Posterior vena cava (tissue), 2 donors: ENCODE data around the gene TUBGCP6. TPM values are rescaled to one million over a fixed set of nuclear protein-coding genes. Genes with fewer than 3 reads are reported as not detected.

Experiments
- DNase-seq: peaks from one replicate; pipeline ENCODE4 v3.0.0-alpha.2; 2020; ENCODE audit warnings: low spot score
- intact Hi-C, 2 donors: fragments of 100-400 bp; cut with DNase I; formaldehyde crosslinking; loops; one replicate each; pipeline versions ENCODE4 v1.14.1 to v1.14.2; 2022 to 2023
- total RNA-seq, 2 donors: library from RNA; stranded (reverse); fragmentation: NEBNext Ultra II Directional; extraction: Animal tissue kit (Norgen Biotek cat#: 25700); gene quantifications; one replicate each; pipeline ENCODE4 v1.2.1, GENCODE V29; 2021
- donor health status: DM: yes; HTN: yes; CAD: no.
- donor health status: DM: yes; HTN: yes; CAD: no.

TUBGCP6 gene
- total RNA-seq, 2 donors from 2014 or later: 20.6 to 23.4 TPM

DNA sequence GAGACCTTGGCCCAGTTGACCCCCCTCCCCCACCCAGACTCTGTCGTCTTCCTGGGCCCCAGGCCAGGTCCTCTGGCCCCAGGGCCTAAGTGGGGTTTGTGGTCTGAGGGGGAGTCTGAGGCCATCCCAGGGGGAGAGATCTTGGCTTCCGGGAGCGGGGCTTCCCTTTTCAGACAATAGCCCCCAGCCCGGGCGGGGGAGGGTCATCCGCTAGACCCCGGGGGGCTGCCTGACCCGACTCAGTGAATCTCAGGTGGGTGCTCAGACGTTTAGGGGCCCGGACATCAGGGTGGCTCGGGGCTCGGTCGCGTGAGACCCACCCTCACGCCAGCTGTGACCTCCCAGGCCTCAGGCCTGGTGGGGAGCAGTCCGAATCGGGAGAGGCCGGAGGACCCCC, 24.7 kb upstream of the TUBGCP6 start:
- intact Hi-C loops: loop anchor here in 1 of 2 donors (2.0 kb wide), 1 partner anchor 73 kb away; the partner anchor contains the start of gene PPP6R2

DNA sequence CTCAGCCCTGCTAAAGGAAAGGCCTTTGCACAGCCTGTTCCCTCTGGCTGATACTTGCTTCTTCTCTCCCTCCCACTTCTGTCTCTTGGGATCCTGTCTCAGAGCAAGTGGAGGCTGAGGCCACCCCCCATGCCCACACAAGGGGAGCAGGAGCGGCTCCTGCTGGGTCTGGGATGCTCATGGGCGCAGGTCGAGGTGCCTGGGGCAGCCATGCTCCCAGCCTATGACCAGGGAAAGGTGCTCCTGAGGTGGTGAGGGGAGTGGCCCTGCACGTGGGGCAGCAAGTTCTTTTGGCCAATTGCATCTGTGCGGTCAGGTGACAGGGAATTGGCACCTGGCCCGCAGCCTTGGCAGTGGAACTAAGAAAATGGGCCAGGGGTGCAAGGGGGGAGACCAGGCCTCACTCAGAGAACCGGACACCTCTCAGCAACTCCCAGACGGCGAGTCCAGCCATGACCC, 23.9 kb upstream of the TUBGCP6 start:
- no peak for DNase-seq
- intact Hi-C loops: loop anchor here in 1 of 2 donors (2.0 kb wide), 1 partner anchor 74 kb away; the partner anchor contains the start of gene PPP6R2

More for the DNA sequence above, 24.7 kb upstream of the TUBGCP6 start:
- DNase-seq: no peak

DNA sequence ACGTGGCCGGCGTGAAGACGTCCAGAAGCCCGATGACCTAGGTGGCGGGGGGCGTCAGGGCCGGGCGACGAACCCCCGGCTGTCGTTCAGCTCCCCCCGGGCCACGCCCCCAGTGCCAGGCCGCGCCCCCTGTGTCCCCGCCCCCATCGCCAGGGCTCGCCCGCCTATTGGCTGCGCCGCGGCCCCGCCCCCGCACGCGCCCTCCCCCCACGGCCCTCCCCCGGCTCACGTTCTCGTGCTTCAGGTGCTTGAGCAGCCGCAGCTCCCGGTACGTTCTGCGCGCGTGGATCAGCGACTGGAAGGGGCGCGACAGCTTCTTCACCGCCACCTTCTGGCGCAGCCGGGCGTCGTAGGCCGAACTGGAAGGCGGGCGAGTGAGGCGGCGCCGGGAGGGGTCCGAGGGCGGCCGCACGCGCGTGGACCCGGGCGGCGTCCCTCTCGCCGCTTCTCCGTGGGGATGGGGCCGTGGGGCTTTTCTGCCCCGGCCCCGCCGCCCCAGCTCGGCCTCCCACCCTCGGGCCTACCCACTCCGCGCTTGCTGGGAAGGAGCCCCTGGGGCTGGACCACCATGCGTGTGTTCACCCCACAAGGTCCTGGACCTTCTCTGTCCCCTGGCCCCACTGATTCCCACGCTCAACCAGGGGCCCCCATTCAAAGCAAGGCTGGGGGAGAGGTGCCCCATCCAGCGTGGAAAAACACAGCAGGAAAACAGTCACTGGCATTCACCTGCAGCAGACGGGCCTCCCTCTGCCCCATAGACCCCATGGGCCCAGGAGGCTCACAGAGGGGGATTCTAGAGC, 23.0 kb upstream of the TUBGCP6 start:
- intact Hi-C loops: loop anchor here in 1 of 2 donors (2.0 kb wide), 1 partner anchor 75 kb away; the partner anchor contains the start of gene PPP6R2
- DNase-seq: no peak

DNA sequence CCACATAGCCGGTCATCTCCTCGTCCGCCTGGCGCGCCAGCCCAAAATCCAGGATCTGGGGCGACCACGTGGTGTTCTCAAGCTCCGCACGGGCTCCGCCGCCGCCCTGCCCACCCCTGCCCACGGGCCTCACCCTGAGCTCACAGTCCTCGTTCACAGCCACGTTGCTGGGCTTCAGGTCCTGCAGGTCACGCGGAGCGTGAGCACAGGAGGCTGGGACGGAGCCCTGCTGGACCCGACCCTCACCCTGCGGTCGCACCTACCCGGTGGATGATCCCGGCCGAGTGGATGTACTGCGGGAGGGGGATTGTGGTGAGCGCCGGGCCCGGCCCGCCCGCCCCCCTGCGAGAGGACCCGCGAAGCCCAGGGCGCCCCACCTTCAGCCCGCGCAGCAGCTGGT, 22.2 kb upstream of the TUBGCP6 start:
- no peak for DNase-seq
- intact Hi-C loops: no loop called here

DNA sequence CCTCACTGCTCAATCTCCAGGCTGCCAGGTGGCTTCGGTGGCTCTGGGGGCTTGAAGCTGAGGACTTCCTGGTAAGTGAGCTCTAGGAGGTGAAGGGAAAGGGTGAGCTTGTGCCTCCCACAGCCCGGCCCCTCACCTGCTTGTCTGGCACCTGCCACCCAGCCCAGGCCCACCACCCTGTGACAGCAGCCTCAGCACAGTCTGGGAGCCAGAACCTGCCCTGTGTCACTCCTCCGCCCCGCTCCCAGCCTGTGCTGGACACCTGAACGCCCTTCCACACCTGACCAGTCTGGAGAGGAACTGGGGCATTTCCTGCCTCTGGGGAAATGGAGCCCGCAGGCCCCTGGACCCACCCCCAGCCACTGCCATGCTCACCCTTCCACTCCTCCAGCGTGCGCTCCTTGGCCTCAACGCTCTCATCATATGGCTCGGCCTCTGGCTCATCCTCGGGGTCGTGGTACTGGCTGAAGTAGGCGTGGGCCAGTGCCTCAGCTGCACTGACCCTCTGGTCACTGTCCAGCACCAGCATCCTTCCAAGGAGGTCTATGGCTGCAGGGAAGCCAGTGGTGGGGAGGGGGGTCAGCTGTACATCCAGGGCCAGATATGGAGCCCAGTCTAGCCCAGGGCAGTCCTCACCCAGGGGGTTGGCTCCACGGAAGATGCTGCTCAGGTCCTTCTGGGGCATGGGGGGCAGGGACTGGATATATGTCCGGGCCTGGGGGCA, 20.3 kb upstream of the TUBGCP6 start:
- intact Hi-C loops: no loop called here
- DNase-seq: no peak

DNA sequence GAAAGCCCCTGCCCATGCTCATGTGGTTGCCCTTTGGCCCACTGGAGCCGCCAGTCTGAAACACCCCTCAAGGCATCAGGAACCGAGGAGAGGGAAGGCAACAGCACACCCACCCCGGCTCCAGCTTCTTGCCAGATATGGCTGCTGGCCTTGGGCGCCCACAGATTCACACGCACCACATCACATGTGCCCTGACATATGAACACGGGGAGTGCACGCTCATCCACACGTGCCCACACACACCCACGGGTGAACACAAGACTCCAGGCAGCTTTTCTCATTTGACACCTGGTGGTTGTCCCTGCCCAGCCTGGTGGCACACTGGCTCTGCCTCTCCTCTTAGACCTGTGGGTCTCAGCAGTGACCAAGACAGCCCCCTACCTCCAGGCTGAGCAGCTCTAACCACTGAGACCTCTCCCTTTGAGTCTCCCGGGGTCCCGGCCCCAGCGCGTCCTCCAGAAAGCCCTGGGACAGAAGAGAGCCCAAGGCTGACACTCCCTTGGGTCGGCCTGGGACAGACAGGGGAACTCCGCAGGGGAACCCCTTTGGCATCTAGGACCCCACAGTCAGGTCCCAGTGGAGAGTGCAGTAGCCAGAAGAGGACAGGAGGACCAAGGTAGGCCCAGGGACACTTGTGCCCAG, 19.4 kb upstream of the TUBGCP6 start:
- no peak for DNase-seq
- intact Hi-C loops: no loop called here

DNA sequence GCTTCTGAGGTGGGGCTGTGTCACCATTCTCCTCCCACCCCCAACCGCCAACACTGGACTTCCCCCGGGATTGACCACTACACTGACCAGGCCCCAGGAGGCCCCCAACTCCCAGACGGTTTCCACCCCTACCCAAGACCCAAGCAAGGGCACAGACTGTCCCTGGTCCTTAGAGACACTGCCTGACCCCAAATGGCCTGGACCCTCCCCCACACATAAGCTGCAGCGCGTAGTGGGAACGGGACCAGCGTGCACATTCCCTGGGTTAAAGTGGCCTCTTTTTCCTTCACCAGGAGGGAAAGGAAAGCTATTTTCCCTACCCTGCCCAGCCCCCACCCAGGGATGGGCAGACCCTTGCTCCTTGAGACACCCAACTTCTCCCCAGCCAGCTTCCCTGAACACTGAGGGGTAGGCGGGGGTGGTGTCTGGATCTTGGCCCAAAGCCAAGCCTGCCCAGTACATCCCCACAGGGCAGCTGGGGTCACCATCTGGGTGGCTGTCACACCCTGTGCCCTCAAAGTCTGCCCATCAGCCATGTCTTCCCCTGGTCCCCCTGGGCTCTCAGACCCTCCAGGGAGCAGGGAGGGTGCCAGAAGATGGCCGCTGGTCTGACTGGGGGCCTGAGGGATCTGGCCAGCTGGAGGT, 18.3 kb upstream of the TUBGCP6 start:
- DNase-seq: no peak
- intact Hi-C loops: no loop called here

DNA sequence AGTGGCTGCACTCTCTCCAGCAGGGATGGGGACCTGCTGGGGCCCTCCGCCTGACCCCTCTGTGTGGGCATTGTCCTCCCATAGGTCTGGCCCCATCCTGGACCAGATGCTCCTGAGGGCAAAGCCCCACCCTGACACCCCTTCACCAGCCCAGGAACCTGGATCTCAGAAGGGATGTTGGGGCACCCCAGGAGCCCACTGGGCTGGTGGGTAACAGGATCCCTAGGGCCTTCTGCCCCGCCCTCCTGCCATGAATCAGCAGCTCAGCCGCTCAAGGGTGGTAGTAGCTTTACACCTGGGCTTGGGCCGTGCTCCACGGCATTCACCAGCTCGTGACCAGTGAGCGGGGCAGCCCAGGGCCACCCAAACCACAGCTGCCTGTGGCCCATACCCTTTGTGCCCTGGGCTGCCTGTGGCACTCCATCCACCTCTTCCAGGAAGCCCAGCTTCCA, 17.7 kb upstream of the TUBGCP6 start:
- intact Hi-C loops: no loop called here
- DNase-seq: no peak

DNA sequence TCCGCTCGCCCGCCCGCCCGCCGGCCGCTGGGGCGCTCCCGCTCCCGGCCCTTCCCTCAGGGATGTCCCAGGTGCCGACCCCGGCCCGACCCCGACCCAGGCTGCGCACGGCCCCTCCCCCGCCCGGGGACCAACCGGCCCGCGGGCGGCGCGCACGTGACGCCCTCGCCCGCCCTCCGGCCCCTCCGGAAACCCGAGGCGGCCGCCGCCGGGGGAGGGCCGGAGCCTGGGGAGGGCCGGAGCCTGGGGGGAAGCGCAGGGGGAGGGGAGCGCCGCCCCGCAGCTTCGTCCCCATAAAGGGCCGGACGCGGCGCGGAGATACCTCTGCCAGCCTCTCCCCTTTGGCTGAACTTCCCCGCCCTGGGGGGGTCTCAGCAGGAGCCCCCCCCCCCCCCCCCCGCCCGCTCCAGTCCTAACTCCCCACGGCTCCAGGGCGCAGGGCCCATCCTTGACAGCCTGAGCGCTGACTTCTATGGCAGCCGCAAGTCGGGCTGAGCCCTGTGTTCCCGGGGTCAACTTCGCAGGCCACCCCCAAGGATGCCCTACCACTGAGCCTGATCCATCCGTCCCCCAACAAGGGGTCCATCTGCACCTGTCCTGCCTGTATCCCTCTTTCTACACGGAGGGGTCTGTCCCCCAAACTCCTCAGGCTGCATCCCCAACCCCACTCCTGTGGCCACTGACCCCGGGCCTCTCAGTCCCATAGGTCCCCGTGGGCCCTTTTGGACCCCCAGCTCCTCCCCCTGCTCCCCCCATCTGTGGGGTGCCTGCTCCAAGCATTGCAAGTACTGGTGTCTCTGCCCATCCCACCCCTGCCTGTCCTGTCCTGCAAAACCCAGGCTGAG, 17.0 kb upstream of the TUBGCP6 start, which contains the start of gene MAPK12:
Gene MAPK12 (minus strand): TSS at position 69 of the 845 bp plus-strand sequence. CDS start 174 bp downstream, outside the sequence.
- intact Hi-C loops: no loop called here
- no peak for DNase-seq

DNA sequence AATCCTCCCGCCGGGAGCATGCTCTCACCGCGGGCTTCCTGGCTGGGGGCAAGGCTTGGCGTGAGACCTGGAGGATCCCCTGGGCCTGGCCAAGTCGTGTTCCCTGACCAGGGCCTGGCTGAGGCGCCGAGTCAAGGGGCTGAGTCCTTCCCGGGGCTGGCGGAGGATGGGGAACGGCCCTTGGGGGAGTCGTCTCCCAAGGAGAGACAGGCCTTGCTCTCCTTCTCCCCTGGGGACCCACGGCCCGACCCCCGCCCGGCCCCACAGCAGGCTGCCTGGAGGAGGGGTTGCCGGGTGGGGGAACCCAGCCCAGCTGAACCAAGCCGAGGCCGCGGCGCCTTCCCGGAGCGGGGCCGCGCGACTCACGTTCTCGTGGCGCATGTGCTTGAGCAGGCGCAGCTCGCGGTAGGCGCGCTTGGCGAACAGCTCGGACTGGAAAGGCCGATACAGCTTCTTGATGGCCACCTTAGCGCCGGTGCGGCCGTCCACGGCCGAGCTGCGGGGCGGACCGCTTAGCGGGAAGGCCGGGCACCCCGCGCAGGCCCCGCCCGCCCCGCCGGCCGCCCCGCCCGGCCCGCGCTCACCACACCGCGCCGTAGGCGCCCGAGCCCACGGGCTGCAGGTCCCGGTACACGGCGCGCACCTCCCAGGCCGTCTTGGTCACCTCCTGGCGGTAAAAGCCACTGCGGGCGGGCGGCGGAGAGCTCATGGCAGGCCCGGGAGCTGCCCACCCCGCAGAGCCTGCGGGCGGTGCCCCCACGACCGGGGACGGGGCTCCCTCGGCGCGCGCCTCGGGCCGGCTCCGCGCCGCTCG, 16.2 kb upstream of the TUBGCP6 start:
- no peak for DNase-seq
- intact Hi-C loops: no loop called here

DNA sequence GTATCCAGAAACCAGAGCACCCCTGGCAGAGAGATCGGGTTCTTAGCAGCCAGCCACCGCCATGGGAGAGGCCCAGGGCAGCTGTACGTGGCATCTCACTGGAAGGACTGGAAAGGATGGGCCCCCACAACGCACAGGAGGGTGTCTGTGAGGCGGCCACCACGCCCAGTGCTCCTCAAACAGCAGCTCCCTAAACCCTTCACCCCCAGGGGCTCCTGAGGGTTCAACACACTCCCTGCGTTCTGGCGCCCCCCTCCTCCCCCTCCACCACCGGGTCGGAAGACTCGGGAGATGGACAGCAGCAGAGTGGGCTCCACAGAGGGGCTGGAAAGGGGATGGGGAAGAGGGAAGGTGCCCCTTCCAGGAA, 15.6 kb upstream of the TUBGCP6 start:
- no peak for DNase-seq
- intact Hi-C loops: no loop called here

DNA sequence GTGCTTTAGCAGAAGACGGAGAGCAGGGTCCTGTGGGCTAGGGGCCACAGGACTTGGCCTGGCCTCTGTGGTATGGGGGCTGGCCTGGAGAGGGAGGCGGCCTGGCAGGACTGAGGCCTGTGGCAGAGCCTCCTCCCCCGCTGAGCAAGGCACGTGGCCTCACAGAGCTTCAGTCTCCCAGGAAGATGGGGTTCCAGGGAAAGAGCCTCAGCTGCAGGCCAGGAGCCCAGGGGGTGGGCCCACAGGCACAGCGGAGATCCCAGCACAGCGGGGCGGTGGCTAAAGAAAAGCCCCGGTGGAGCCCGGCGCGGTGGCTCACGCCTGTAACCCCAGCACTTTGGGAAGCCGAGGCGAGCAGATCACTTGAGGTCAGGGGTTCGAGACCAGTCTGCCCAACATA, 14.5 kb upstream of the TUBGCP6 start:
- intact Hi-C loops: loop anchor here in 1 of 2 donors (10.0 kb wide), 1 partner anchor 245 kb away; the partner anchor contains the start of genes LMF2 and NCAPH2
- no peak for DNase-seq

DNA sequence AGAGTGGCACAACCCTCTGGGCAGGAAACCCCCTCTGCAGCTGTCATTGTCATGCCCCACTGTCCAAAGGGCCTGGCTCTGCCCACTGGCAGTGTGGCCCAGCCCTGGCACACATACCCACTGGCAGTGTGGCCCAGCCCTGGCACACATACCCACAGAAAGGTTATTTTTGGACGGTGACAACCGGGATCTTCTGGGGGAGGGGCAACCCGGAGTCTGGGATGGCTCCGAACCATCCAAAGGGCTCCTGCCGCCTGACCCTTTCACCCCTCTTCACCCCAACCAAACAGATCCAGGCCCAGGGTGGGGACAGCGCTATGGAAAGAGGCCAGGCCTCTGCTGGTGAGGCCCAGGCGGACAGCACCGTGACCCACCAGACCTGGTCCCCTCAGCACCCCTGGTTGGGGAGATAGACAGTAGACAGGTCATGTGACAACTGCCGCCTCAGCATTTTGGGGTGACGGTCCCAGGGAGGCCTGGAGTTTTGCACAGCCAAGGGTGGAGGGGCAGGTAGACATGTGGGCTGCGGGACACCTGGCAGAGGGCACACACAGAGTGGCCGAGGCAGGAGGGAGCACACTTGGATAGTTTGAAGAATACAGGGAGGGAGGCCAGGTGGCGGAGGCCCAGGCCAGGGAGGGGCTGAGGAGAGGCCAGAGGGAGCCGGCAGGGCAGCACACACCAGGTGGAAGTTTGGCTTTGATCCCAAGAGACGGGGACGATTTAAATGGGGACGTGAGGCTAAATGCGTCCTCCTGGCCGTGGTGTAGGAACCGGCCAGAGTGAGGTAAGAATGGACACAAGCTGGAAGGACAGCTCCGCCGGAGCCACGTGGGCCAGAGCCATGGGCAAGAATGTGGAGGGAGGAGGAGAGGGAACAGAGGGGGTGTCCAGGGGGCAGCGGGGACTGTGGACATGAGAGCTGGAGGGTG, 13.8 kb upstream of the TUBGCP6 start:
- no peak for DNase-seq
- intact Hi-C loops: loop anchor here in 1 of 2 donors (10.0 kb wide), 1 partner anchor 246 kb away; the partner anchor contains the start of genes LMF2 and NCAPH2

DNA sequence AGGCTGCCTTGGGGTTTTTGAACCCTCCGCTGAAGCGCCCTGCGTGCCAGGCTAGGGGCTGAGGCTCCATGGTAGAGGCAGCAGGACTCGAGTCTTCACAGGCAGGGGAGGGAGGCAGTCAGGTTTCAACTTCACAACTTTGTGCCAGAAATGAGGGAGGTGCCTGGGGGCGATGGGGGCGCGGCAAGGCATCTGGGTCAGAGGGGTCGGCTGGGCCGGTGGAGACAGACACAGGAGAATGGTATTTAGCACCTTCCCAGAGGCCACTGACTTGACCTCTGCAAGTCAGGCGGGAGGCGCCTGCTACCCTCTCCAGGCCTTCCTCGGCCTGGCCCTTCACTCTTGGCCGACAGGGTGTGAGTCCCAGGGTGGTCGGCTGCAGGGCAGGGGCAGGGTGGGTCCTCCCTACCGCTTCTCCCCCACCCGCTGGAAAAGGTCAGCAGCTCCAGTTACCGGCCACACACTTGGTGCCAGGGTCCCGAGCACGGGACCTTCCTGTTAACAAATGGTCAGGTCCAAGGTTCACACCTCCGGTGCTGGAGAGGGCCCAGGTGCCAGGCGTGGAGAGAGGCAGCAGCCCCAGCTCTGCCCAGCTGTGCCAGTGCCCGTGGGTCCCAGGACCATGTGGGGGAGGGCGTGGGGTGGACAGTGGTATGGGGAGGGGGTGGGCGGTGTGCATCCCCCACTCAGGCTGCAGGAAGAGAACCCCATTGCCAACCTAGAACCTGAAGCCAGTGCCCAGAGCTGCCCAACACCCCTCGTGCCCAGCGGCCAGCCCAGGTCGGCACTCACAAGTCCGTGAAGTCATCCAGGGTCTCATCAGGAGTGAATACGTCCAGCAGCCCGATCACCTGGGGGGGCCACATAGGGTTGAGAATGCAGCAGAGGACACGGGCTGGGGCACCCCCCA, 12.9 kb upstream of the TUBGCP6 start:
- intact Hi-C loops: loop anchor here (1.0 to 10.0 kb wide), 2 partner anchors 40 to 247 kb away; partner anchors contain the start of genes LMF2 (in 1 of the 2) and NCAPH2 (in 1 of the 2)
- no peak for DNase-seq

DNA sequence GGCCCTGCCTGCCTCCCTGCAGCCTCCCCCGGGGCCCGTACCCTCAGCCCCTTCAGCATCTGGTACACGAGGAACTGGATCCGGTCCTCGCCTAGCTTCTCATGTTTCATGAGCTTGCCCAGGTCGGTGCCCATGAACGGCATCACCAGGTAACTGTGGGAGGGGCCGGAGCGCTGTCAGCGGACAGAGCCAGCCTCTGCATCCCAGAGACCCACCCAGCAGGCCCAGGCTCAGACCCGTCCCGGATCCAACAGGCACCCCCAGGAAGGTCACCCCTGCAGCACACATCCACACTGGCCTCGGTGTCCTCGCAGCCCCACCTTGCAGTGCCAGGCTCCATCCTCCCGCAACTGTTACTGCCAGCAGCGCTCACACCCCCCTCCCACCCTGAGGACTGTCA, 12.2 kb upstream of the TUBGCP6 start:
- intact Hi-C loops: loop anchor here (1.0 to 10.0 kb wide), 2 partner anchors 40 to 248 kb away; partner anchors contain the start of genes LMF2 (in 1 of the 2) and NCAPH2 (in 1 of the 2)
- no peak for DNase-seq
